ENCODE measurements around the gene TFB1M.

The TFB1M gene

GRCh38 chr6:155297669-155298068 is 16.6 kb downstream of the TFB1M start:
- DNase-seq: no peak

DNA sequence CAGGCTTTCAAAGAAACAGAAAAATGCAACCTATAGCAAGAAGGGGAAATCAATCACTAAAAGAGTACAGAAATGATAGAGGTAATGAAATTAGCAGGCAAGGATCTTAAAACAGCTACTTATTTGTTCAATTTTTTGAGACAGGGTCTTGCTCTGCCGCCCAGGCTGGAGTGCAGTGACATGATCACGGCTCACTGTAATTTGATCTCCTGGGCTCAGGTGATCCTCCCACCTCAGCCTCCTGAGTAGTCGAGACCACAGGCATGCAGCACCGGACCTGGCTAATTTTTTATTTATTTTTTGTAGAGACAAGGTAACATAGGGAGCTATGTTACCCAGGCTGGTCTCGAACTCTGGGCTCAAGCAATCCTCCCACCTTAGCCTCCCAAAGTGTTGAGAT is 21.6 kb downstream of the TFB1M start:
- no peak for DNase-seq

- DNase-seq: no peak
Observed at GRCh38 chr6:155291291-155291690, 23.0 kb downstream of the TFB1M start.

DNA sequence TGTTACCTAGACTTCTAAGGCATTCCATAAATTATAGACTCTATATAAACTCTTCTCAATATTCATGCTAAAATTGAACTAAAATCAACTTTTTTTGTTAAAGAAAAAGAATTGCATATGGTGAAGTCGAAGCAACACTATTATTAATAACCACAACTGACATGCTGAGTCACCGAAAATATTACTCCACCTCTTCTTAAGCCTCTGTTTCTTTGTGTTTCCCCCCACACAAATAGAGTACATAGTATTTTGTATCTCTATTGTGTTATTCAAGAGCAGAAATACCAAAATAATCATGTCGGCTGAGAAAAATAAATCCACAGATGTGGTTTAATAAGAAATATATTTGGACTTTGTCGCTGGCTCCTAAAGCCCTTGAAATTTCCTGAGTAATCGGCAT is 23.8 kb downstream of the TFB1M start:
- DNase-seq: no peak

DNA sequence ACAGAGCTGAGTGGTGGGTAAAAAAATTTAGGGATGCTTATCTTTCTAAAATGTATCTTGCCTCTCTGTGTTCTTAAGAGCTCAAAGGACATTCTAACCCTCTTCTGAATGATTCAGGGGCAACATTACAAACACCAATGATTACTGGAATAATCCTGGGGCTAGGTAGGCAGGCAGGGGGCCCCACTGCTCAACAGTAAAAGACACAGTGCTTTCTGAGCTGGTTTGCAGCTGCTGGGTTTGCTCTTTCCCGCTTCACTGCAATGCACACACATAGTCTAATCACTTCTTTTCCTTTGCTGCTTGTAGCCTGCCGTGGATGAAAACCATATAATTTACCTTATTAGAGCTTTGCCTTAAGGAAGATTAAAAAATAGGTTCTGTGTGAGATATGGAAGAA is 26.5 kb downstream of the TFB1M start:
- no peak for DNase-seq

DNA sequence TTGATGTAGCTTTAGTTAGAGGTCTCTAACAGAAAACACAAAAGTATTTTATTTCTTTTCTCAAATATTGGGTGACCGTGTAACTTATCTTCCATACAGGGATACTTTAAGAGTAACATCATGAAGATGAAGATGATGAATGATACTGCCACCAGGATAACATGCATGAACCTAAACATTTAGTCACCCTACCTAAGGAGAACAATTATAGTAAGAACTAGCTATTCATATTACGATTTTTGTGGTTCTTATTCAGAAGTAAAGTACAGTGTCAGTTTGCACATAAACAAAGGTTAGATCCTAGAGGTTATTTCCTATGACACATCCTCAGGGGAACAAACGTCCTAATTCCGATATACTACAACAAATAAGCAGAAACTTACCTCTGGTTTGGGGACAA is 29.5 kb downstream of the TFB1M start:
- DNase-seq: no peak

- no peak for DNase-seq
Observed at GRCh38 chr6:155278319-155279049, 35.8 kb downstream of the TFB1M start.

DNA sequence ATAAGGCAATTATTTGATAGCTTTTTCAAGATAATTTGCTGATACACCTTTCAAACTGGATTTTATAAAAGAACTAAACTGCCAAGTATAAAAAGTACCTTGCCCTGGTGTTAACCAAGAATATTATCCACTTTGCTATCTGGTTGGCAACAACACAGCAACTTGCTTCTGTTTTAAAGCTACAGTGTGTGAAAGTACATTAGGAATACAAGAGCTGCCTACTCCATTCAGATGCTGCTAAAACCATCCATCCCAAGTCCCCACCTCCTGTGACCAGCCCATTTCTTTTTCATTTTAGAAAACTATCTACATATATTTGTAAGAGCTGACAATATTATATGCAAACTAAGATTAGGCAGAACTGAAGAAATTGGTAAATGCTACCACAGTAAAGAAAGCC is 37.6 kb downstream of the TFB1M start:
- DNase-seq: no peak

DNA sequence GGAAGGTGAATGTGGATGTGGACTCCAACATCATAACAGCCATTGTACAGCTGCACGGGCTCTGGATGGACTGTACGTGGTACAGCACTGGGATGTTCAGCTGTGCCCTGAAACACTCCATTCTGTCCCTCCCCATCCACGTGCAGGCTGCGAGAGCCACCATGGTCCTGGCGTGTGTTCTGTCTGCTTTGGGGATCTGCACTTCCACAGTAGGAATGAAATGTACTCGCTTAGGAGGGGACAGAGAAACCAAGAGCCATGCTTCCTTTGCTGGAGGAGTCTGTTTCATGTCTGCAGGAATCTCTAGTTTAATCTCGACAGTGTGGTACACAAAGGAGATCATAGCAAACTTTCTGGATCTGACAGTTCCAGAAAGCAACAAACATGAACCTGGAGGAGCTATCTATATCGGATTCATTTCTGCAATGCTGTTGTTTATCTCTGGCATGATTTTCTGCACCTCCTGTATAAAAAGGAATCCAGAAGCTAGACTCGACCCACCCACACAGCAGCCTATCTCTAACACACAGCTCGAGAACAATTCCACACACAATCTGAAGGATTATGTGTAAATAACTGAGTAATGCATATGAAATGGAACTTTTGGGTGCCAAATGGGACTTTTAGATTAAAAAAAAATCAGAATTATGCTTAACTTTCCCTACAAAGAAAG is 38.3 kb downstream of the TFB1M start:
- no peak for DNase-seq

- no peak for DNase-seq
Observed at GRCh38 chr6:155274533-155274932, 39.8 kb downstream of the TFB1M start.

DNA sequence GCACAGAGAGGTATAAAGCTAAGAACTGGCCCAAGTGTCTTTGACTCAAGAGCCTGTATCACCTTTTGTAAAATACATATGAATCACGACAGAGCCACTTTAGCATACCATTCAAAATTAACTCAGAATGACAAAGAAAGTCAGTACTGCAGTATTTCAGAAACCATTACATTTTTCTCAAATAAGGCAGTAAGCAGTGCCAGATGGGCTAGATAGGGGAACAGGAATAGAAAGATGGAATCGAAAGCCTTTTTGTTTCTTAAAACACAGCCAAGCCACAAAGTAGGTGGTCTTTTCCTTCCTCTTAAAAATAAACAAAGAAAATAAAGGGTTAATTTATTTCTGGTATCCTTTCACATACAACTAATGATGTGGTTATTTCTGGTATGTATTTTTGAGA is 40.2 kb downstream of the TFB1M start:
- no peak for DNase-seq

DNA sequence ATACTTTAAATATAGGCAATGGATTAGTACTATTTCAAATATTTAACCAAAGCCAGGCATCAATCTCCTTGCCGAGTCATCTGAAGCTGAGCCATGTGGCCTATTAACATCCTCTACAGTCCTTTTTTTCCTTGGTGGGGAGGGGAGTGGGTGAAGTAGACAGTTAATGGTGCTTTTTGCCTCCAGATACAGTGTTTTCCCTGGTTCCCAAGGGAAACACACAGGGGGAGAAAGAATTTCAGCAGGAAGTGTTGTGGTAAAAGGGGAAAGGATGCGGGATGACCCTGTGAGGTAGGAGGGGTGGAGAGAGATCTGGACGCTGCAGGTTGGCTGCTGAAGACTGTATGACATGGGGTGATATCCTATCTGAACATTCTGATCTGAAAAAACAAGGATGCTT is 40.9 kb downstream of the TFB1M start:
- peak in 1 of 2 experiments; percentile 10 for DNase-seq

GRCh38 chr6:155272353-155273232 is 41.7 kb downstream of the TFB1M start:
- no peak for DNase-seq

DNA sequence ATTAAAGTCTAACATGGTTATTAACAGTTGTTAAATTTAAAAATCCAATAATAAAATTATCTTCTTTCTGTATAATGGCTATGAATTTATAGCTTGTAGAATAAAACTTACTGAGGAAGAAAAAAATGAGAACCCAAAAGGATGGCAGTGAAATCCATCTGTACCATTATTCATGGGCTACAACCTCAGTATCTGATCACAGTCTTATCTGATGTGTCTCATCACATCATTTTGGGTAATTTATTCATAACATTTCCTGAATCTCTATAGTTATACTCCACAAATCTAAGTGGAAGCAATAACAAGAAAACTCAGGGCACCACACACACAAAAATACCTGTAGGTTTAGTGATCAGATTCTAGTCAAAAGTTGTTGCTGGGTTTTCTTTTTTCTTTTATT is 43.1 kb downstream of the TFB1M start:
- no peak for DNase-seq

- no peak for DNase-seq
Observed at GRCh38 chr6:155270561-155271091, 43.7 kb downstream of the TFB1M start.

GRCh38 chr6:155269765-155270164 is 44.5 kb downstream of the TFB1M start:
- DNase-seq: no peak

DNA sequence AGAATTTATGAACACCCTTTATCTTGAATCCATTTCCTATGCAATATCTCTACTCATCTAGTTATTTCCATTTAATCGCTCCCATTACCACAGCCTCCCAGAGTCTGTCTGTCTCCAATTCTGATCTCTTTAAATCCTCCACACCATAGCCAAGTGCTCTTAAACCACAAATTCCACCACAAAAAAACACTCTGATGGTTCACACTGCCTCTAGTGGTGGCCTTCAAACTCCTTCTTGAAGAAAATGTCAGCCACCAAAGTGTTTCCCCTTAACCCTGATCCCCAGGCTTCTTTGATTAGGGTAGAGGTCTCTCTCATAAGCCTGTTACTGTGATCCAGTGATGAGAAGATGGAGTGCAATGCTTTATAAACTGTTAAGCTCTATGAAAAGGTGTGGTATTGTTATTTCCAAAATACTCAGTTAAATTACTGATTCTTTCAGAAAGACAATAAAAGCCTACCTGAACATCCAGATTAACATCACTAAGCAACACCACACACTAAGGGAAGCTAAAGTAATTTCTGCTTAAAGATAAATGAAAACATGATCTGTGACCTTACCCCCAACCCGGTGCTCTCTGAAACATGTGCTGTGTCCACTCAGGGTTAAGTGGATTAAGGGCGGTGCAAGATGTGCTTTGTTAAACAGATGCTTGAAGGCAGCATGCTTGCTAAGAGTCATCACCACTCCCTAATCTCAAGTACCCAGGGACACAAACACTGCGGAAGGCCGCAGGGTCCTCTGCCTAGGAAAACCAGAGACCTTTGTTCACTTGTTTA is 46.0 kb downstream of the TFB1M start:
- DNase-seq: peak in 1 of 2 experiments; percentile 23

GRCh38 chr6:155267411-155267810 is 46.9 kb downstream of the TFB1M start:
- no peak for DNase-seq

DNA sequence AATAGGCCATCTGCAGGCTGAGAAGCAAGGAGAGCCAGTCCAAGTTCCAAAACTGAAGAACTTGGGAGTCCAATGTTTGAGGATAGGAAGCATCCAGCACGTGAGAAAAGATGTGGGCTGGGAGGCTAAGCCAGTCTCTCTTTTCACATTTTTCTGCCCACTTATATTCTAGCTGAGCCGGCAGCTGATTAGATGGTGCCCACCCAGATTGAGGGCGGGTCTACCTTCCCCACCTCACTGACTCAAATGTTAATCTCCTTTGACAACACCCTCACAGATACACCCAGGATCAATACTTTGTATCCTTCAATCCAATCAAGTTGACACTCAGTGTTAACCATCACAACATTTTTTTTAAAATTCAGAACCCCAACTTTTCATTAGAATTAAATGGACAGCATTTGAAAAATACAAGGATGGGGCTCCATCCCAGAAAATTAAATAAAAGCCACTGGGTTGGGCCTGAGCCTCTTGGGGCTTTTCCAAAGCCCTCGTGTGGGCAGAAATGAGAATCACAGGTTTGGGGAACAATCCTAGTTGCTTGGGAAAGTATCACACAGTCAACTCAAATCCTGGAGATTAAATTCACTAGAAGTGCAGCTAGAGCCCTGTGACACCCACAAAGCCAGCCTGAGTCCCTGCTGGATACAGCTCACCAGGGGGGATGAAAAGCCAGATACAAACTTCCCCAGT is 48.3 kb downstream of the TFB1M start:
- no peak for DNase-seq

DNA sequence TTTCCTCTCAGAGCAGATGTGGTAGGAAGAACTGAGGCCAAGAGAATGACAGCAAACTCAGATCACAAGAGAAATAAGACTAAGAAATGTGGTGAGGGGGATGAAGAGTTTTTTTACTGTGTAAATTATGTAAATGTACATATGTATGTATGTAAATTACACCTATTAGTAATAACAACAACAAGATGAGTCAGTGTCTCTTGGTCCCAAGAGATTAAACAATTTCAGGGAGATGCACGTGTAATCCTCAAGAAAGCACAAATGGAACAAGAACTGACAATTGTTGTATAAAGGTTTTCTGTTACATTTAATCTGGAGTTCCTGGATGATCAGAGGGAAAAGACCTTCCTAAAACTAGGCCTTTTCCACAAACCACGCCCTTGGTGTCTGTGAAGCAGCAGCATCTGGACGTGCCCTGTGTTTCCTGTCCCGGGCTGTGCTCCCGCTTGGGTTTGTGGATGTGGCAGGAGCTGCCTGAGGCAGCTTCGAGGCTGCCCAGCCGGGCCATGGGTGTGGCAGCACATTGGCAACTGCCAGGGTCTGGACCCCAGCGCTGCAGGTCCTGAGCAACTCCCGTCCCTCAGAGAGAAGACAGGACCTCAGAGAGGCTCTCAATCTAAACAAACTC is 49.5 kb downstream of the TFB1M start:
- no peak for DNase-seq

DNA sequence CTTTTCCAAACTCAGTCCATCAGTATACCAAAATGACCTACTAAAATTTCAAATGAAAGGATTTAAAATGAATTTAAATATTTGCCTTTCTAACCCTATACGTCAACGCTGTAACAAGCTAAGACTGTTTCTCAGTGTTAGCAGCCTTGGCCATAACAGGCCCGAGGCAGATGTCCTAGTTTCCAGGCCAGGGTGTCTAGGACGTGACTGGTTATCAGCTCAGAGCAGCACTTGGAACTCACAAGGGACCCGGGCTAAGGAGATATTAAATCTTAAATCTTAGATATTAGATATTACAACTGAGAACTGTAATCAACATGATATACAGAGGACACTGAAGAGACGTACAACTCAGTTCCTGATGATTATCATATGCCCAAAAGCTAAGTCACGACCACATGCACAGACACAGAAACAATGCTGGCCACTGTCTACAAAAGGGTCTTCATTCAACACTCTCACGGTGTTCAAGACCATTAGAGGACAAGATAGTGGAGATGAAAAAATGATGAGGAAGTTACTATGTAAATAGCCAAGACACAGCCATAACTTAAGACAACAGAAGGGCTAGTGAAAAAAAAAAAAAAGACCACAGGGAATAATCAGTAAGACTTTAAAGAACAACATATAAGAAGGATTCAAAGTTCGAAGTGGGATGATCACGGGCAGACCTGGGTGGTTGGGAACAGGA is 50.8 kb downstream of the TFB1M start, which contains the start of gene CLDN20:
TSS of gene CLDN20 (plus strand) at position 641 of the 691 bp plus-strand sequence. CDS start 11,707 bp downstream, outside the sequence.
- no peak for DNase-seq
